ENCODE data around the gene ARHGAP44. TPM values are rescaled to one million over a fixed set of nuclear protein-coding genes. Genes with fewer than 3 reads are reported as not detected.
A peak's percentile ranks its signal among the peaks of the same experiment; 100 is the strongest.

Gene ARHGAP44
- total RNA-seq, 1 donor, result 2.3 TPM

- TF ChIP-seq CTCF (IDR thresholded peaks at IDR 0.05; ENCODE audit: insufficient read depth, low read length), result no peak
- no peak for DNase-seq (ENCODE audit: low read depth)
- H3K4me3 ChIP-seq (ENCODE audit: low read depth, low read length), result no peak overlapping the region
These were observed 24.4 kb downstream of the ARHGAP44 start for GRCh38 chr17:12813664-12814063.

GRCh38 chr17:12814718-12815117 is 25.4 kb downstream of the ARHGAP44 start:
- TF ChIP-seq CTCF (IDR thresholded peaks at IDR 0.05; ENCODE audit: insufficient read depth, low read length), result no peak
- no peak for DNase-seq (ENCODE audit: low read depth)
- H3K4me3 ChIP-seq (ENCODE audit: low read depth, low read length), result no peak overlapping the region

- DNase-seq (ENCODE audit: low read depth), result no peak
- H3K4me3 ChIP-seq (ENCODE audit: low read depth, low read length), result no peak overlapping the region
- TF ChIP-seq CTCF (IDR thresholded peaks at IDR 0.05; ENCODE audit: insufficient read depth, low read length), result no peak
These were observed 26.4 kb downstream of the ARHGAP44 start for GRCh38 chr17:12815642-12816141.

- H3K4me3 ChIP-seq (ENCODE audit: low read depth, low read length), result no peak overlapping the region
- TF ChIP-seq CTCF (IDR thresholded peaks at IDR 0.05; ENCODE audit: insufficient read depth, low read length), result no peak
- DNase-seq (ENCODE audit: low read depth), result peak; percentile 6
These were observed 32.2 kb downstream of the ARHGAP44 start for GRCh38 chr17:12821376-12821940.

GRCh38 chr17:12826431-12826830 is 37.1 kb downstream of the ARHGAP44 start:
- no peak overlapping the region for H3K4me3 ChIP-seq (ENCODE audit: low read depth, low read length)
- no peak for TF ChIP-seq CTCF (IDR thresholded peaks at IDR 0.05; ENCODE audit: insufficient read depth, low read length)
- no peak for DNase-seq (ENCODE audit: low read depth)

- DNase-seq (ENCODE audit: low read depth), result no peak
- H3K4me3 ChIP-seq (ENCODE audit: low read depth, low read length), result no peak overlapping the region
- TF ChIP-seq CTCF (IDR thresholded peaks at IDR 0.05; ENCODE audit: insufficient read depth, low read length), result no peak
These were observed 41.5 kb downstream of the ARHGAP44 start for GRCh38 chr17:12830777-12831247.

- no peak for DNase-seq (ENCODE audit: low read depth)
- TF ChIP-seq CTCF (IDR thresholded peaks at IDR 0.05; ENCODE audit: insufficient read depth, low read length), result no peak
- H3K4me3 ChIP-seq (ENCODE audit: low read depth, low read length), result no peak overlapping the region
These were observed 42.5 kb downstream of the ARHGAP44 start for GRCh38 chr17:12831839-12832238.
